ENCODE measurements around the gene CEBPZ.
"Not testable (repeated sequence)": the region's sequence is repeated elsewhere in the genome, so short reads cannot be mapped to it uniquely, and the experiment has no call there.

Gene CEBPZ

DNA sequence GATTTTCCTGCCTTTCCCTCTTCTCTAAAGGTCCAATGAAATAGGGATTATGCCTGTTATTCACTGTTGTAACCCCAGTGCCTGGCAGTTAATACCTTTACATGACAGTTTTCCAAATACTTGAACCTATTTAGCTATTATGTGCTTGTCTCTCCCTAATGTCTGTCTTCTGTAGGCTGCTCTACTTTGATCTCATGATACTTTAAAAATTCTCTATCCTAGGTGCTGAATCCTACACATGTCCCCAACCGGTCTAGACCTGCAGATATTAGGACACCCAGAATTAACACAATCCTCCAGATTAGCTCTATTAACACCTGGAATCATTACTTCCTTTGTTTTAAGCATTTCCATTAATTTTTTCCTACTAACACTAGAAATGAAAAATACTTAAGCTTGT, 7.3 kb downstream of the CEBPZ start:
- Histone ChIP-seq H3K4me3 (ENCODE audit: low read length in 2 of 2) (no peak overlapping the region), H3K27ac (ENCODE audit: low read length) (no peak overlapping the region), H3K9ac (ENCODE audit: low read length in 2 of 2) (no peak overlapping the region), H3K9me3 (ENCODE audit: control insufficient read depth in 2 of 2, low read length in 2 of 2) (no peaks in the 10 kb centered on the region), H3K4me1 (ENCODE audit: control insufficient read depth, insufficient read depth, low read length) (no peaks in the 10 kb centered on the region), H3K36me3 (ENCODE audit: control insufficient read depth in 2 of 2, insufficient read depth in 2 of 2, low read length in 2 of 2) (peaks cover 21 to 24% of the 10 kb centered on the region in 2 donors), H3K27me3 (ENCODE audit: control insufficient read depth in 1 of 2, insufficient read depth in 2 of 2, low read length in 2 of 2) (no peaks in the 10 kb centered on the region)

DNA sequence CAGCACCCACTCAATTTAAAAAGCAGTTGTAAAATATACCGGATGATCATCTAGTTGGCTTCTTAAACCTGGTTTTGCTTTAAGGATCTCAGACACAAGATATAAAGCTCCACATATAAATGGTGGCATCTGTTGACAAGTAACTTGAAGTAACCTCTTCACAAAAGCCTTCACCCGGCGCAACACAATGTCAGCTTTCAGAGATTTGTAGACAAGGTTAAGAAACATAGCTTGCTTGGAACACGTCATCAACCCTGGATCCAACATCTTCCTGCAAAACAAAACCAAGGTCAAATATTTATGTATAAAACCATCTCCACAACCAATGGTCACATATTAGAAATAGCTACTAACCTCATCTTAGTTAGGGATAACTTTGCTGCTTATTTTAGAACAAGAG, 8.3 kb downstream of the CEBPZ start:
- H3K27ac ChIP-seq (ENCODE audit: low read length) = no peak overlapping the region
- no peak overlapping the region for H3K4me3 ChIP-seq (ENCODE audit: low read length in 2 of 2)
- no peaks in the 10 kb centered on the region for H3K27me3 ChIP-seq (ENCODE audit: control insufficient read depth in 1 of 2, insufficient read depth in 2 of 2, low read length in 2 of 2)
- H3K9ac ChIP-seq (ENCODE audit: low read length in 2 of 2) = no peak overlapping the region
- no peaks in the 10 kb centered on the region for H3K9me3 ChIP-seq (ENCODE audit: control insufficient read depth in 2 of 2, low read length in 2 of 2)
- peaks cover 21 to 25% of the 10 kb centered on the region in 2 donors for H3K36me3 ChIP-seq (ENCODE audit: control insufficient read depth in 2 of 2, insufficient read depth in 2 of 2, low read length in 2 of 2)
- no peaks in the 10 kb centered on the region for H3K4me1 ChIP-seq (ENCODE audit: control insufficient read depth, insufficient read depth, low read length)

DNA sequence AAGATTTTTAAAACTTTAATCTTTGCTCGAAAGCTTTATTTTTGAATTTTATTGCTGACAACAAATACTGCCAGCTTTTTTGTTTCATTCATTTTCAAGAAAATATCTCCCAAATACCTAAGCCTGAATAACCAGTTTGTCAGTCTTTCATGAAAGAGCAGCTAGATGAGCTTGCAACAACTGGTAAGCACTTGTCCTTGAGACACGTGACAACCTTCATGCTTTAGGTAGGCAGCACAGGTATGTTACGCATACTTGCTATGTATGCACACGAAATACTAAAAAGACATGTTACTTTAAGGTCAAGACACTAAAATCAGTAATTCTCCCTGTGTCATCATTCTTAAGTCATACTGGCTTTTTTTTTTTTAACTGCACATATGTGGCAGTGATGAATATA, 12.3 kb downstream of the CEBPZ start:
- Histone ChIP-seq H3K9ac (ENCODE audit: low read length in 2 of 2) (no peak overlapping the region), H3K4me3 (ENCODE audit: low read length in 2 of 2) (no peak overlapping the region), H3K27ac (ENCODE audit: low read length) (no peak overlapping the region), H3K27me3 (ENCODE audit: control insufficient read depth in 1 of 2, insufficient read depth in 2 of 2, low read length in 2 of 2) (no peaks in the 10 kb centered on the region), H3K36me3 (ENCODE audit: control insufficient read depth in 2 of 2, insufficient read depth in 2 of 2, low read length in 2 of 2) (peaks cover 19 to 22% of the 10 kb centered on the region in 2 donors), H3K4me1 (ENCODE audit: control insufficient read depth, insufficient read depth, low read length) (no peaks in the 10 kb centered on the region), H3K9me3 (ENCODE audit: control insufficient read depth in 2 of 2, low read length in 2 of 2) (no peaks in the 10 kb centered on the region)

DNA sequence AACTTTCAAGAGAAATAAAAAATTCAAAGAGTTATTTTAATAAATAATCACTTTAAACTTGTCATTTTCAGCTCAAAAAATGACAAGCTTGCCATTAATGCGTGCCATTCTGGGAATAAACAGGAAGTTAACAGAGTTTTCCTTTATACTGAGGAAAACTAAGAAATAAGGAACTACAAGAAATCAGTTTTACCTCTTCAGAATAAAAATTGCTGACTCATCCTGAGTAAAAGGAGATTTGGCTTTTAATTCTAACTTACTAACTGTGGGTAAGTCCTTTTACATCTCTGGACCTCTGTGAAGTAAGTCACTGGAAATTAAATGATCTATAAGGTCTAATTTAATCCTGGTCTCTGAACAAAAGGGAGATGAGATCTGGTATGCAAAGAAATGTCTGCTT, 16.1 kb downstream of the CEBPZ start:
- no peak overlapping the region for H3K27ac ChIP-seq (ENCODE audit: low read length)
- no peaks in the 10 kb centered on the region for H3K4me1 ChIP-seq (ENCODE audit: control insufficient read depth, insufficient read depth, low read length)
- H3K27me3 ChIP-seq (ENCODE audit: control insufficient read depth in 1 of 2, insufficient read depth in 2 of 2, low read length in 2 of 2) = no peaks in the 10 kb centered on the region
- no peak overlapping the region for H3K4me3 ChIP-seq (ENCODE audit: low read length in 2 of 2)
- no peak overlapping the region for H3K9ac ChIP-seq (ENCODE audit: low read length in 2 of 2)
- no peaks in the 10 kb centered on the region for H3K9me3 ChIP-seq (ENCODE audit: control insufficient read depth in 2 of 2, low read length in 2 of 2)
- H3K36me3 ChIP-seq (ENCODE audit: control insufficient read depth in 2 of 2, insufficient read depth in 2 of 2, low read length in 2 of 2) = peaks cover 19 to 28% of the 10 kb centered on the region in 2 donors

DNA sequence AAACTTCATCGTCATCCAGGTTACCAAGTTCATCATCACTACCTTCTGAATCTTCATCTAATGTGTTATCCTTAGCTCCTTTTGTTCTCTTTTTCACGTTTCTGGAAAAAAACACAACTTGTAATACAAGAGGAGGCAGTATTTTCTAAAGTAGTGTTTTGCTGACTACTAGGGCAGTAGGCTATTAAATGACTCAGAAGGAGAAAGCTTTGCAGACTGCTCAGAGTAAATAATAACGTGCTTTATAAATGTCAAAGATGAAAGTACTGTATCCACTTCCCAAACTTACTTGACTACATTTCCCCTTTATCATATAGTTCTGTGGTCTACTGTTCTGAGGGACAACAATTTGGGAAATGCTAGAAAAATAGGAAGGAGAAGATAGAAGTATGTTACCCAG, 19.5 kb downstream of the CEBPZ start:
- no peaks in the 10 kb centered on the region for H3K27me3 ChIP-seq (ENCODE audit: control insufficient read depth in 1 of 2, insufficient read depth in 2 of 2, low read length in 2 of 2)

DNA sequence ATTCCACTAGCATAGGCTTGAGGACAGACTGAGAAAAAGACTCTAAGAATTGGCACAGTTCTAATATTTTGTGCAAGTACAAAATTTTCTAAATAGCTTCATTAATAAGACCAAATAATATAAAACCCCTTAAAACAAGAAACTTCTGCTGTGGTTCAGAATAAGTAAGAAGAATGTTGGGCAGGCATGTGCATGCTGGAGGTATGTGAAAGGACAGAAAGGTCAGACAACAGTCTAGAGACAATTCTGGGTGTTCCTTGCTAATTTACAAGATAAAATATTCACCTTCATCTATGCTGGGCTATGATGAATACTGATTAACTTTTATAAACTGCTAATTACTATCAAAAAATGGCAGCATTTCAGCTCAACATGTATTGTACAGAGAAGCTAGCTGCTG, 20.2 kb downstream of the CEBPZ start:
- Histone ChIP-seq H3K9me3 (ENCODE audit: control insufficient read depth in 2 of 2, low read length in 2 of 2) (peaks cover 4 to 6% of the 10 kb centered on the region in 2 donors), H3K27ac (ENCODE audit: low read length) (no peak overlapping the region), H3K9ac (ENCODE audit: low read length in 2 of 2) (no peak overlapping the region), H3K36me3 (ENCODE audit: control insufficient read depth in 2 of 2, insufficient read depth in 2 of 2, low read length in 2 of 2) (peaks cover 29 to 41% of the 10 kb centered on the region in 2 donors), H3K4me3 (ENCODE audit: low read length in 2 of 2) (no peak overlapping the region), H3K27me3 (ENCODE audit: control insufficient read depth in 1 of 2, insufficient read depth in 2 of 2, low read length in 2 of 2) (no peaks in the 10 kb centered on the region), H3K4me1 (ENCODE audit: control insufficient read depth, insufficient read depth, low read length) (no peaks in the 10 kb centered on the region)

More for the DNA sequence above, 19.5 kb downstream of the CEBPZ start:
- Histone ChIP-seq H3K36me3 (ENCODE audit: control insufficient read depth in 2 of 2, insufficient read depth in 2 of 2, low read length in 2 of 2) (peaks cover 28 to 37% of the 10 kb centered on the region in 2 donors), H3K9me3 (ENCODE audit: control insufficient read depth in 2 of 2, low read length in 2 of 2) (peaks cover 4 to 6% of the 10 kb centered on the region in 2 donors), H3K27ac (ENCODE audit: low read length) (no peak overlapping the region), H3K4me3 (ENCODE audit: low read length in 2 of 2) (no peak overlapping the region), H3K4me1 (ENCODE audit: control insufficient read depth, insufficient read depth, low read length) (no peaks in the 10 kb centered on the region), H3K9ac (ENCODE audit: low read length in 2 of 2) (no peak overlapping the region)

DNA sequence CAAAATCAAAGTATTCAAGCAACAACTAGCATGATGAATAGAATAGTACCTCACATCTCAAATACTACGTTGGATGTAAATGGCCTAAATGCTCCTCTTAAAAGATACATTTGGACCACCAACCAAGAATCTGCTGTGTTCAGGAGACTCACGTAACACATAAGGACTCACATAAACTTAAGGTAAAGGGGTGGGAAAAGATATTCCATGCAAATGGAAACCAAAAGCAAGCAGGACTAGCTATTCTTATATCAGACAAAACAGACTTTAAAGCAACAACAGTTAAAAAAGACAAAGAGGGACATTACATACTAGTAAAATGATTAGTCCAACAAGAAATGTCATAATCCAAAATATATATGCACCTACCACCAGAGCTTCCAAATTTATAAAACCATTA, 24.6 kb downstream of the CEBPZ start:
- not testable (repeated sequence) for H3K9ac ChIP-seq (ENCODE audit: low read length in 2 of 2); H3K27ac ChIP-seq (ENCODE audit: low read length); H3K4me1 ChIP-seq (ENCODE audit: control insufficient read depth, insufficient read depth, low read length); H3K27me3 ChIP-seq (ENCODE audit: control insufficient read depth in 1 of 2, insufficient read depth in 2 of 2, low read length in 2 of 2); H3K4me3 ChIP-seq (ENCODE audit: low read length in 2 of 2); H3K9me3 ChIP-seq (ENCODE audit: control insufficient read depth in 2 of 2, low read length in 2 of 2)
- peaks cover 41 to 59% of the 10 kb centered on the region in 2 donors for H3K36me3 ChIP-seq (ENCODE audit: control insufficient read depth in 2 of 2, insufficient read depth in 2 of 2, low read length in 2 of 2)

DNA sequence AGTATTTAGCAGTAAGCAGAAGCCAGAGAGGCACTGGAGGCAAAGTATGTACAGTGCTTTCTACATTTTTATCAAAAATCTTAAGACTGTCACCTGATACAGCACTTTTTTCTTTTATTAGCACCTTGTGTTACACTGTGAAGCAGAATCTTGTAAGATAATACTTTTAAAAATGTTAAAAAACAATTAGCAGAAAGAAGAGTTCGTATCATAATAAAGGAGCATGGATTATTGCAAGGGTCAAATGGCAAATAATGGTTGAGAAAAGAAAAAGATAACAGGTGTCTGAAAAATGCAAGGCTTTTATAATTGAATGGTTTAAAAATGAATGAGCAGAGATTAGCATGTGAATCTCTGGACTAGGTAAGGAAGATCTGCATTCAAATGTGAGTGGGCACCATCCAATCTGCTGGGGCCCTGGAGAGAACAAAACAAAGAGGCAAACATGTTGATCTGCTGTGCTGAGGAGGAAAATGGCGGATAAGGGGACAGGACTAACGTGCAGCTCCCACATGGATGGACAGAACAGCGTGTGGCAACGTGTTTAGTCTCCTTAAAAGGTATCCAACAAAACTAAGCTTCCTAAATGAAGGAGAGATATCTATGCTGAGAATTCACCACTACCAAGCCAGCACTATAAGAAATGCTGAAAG, 25.6 kb downstream of the CEBPZ start:
- Histone ChIP-seq H3K4me1 (ENCODE audit: control insufficient read depth, insufficient read depth, low read length) (no peaks in the 10 kb centered on the region), H3K9ac (ENCODE audit: low read length in 2 of 2) (no peak overlapping the region), H3K4me3 (ENCODE audit: low read length in 2 of 2) (no peak overlapping the region), H3K27me3 (ENCODE audit: control insufficient read depth in 1 of 2, insufficient read depth in 2 of 2, low read length in 2 of 2) (no peaks in the 10 kb centered on the region), H3K36me3 (ENCODE audit: control insufficient read depth in 2 of 2, insufficient read depth in 2 of 2, low read length in 2 of 2) (peaks cover 38 to 58% of the 10 kb centered on the region in 2 donors), H3K27ac (ENCODE audit: low read length) (no peak overlapping the region), H3K9me3 (ENCODE audit: control insufficient read depth in 2 of 2, low read length in 2 of 2) (peaks cover 7 to 9% of the 10 kb centered on the region in 2 donors)

DNA sequence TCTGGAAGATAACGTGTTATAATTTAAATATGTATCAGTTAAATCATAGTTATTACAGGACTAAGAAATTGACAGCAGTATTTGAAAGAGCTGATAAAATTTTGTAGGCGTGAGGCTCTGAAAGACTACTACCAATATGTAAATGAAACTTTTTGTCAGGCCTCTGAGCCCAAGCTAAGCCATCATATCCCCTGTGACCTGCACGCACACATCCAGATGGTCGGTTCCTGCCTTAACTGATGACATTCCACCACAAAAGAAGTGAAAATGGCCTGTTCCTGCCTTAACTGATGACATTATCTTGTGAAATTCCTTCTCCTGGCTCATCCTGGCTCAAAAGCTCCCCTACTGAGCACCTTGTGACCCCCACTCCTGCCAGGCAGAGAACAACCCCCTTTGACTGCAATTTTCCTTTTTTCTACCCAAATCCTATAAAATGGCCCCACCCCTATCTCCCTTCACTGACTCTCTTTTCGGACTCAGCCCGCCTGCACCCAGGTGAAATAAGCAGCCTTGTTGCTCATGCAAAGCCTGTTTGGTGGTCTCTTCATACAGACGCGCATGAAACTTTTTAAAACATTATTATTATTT, 26.2 kb downstream of the CEBPZ start:
- H3K36me3 ChIP-seq (ENCODE audit: control insufficient read depth in 2 of 2, insufficient read depth in 2 of 2, low read length in 2 of 2) = peaks cover 35 to 56% of the 10 kb centered on the region in 2 donors
- not testable (repeated sequence) for H3K27ac ChIP-seq (ENCODE audit: low read length); H3K4me1 ChIP-seq (ENCODE audit: control insufficient read depth, insufficient read depth, low read length); H3K27me3 ChIP-seq (ENCODE audit: control insufficient read depth in 1 of 2, insufficient read depth in 2 of 2, low read length in 2 of 2); H3K4me3 ChIP-seq (ENCODE audit: low read length in 2 of 2); H3K9ac ChIP-seq (ENCODE audit: low read length in 2 of 2); H3K9me3 ChIP-seq (ENCODE audit: control insufficient read depth in 2 of 2, low read length in 2 of 2)

DNA sequence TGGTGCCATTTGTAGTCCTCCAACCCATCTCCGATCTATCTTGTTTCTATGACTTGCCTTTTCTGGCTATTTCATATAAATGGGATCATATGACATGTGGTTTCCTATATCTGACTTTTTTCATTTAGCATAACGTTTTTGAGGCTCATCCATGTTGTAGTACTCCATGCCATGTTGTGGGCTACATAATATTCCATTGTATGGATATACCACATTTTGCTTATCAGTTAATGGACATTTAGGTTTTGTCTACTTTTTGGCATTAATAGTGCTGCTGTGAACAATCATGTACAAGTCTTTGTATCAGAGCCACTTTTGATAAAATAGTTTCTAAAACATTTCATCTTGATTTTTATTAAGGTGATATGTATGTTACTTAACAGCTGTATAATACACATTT, 27.7 kb downstream of the CEBPZ start:
- Histone ChIP-seq H3K27ac (ENCODE audit: low read length) (no peak overlapping the region), H3K9ac (ENCODE audit: low read length in 2 of 2) (no peak overlapping the region), H3K9me3 (ENCODE audit: control insufficient read depth in 2 of 2, low read length in 2 of 2) (peaks cover 3% of the 10 kb centered on the region in 2 donors), H3K27me3 (ENCODE audit: control insufficient read depth in 1 of 2, insufficient read depth in 2 of 2, low read length in 2 of 2) (no peaks in the 10 kb centered on the region), H3K4me3 (ENCODE audit: low read length in 2 of 2) (no peak overlapping the region), H3K36me3 (ENCODE audit: control insufficient read depth in 2 of 2, insufficient read depth in 2 of 2, low read length in 2 of 2) (peaks cover 24 to 42% of the 10 kb centered on the region in 2 donors), H3K4me1 (ENCODE audit: control insufficient read depth, insufficient read depth, low read length) (no peaks in the 10 kb centered on the region)

DNA sequence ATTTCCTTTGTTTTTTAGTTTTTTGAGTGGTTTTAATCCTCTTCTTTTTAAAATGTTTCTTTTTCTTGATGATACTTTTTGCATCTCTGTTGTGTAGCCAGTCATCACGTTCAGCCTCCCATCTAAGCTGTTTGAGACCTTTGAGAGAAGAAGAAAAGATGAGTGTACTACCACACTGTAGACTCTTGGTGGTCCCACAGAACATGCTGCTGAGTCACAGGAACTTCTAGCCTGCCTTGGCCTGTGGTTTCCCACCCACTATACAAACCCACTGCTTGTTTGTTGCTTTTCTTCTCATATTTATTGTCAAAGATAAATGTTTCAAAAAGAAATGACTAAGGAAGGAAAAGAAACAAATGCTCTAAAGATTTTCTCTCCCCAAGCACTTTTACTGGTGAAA, 29.6 kb downstream of the CEBPZ start:
- Histone ChIP-seq H3K9me3 (ENCODE audit: control insufficient read depth in 2 of 2, low read length in 2 of 2) (peaks cover 3% of the 10 kb centered on the region in 2 donors), H3K36me3 (ENCODE audit: control insufficient read depth in 2 of 2, insufficient read depth in 2 of 2, low read length in 2 of 2) (peaks cover 21 to 36% of the 10 kb centered on the region in 2 donors), H3K4me1 (ENCODE audit: control insufficient read depth, insufficient read depth, low read length) (peaks cover 11% of the 10 kb centered on the region), H3K9ac (ENCODE audit: low read length in 2 of 2) (no peak overlapping the region), H3K27ac (ENCODE audit: low read length) (no peak overlapping the region), H3K4me3 (ENCODE audit: low read length in 2 of 2) (no peak overlapping the region), H3K27me3 (ENCODE audit: control insufficient read depth in 1 of 2, insufficient read depth in 2 of 2, low read length in 2 of 2) (no peaks in the 10 kb centered on the region)
